Stimulated activated CD4-positive, alpha-beta T cell treated with anti-CD3 and anti-CD28 coated beads, TNF-alpha, amount 100 ng/mL, for 1 hour (primary cell): Measurements from ENCODE around the gene RNF223.
"Not testable (repeated sequence)": the region's sequence is repeated elsewhere in the genome, so short reads cannot be mapped to it uniquely, and the experiment has no call there.

Source experiments
- DNase-seq, 3 donors: peaks; one replicate each; pipeline ENCODE4 v3.0.0-alpha.2; 2020; ENCODE audit warnings: low read depth in 3 of 3, low spot score in 1 of 3

The RNF223 gene

GRCh38 chr1:1088029-1088800, 14.1 kb upstream of the RNF223 start:
- no peak for DNase-seq

GRCh38 chr1:1087351-1088028, 13.4 kb upstream of the RNF223 start:
- no peak for DNase-seq

- no peak for DNase-seq
These were observed 12.8 kb upstream of the RNF223 start for GRCh38 chr1:1086911-1087341.

GRCh38 chr1:1085911-1086841, 12.1 kb upstream of the RNF223 start:
- no peak for DNase-seq

- DNase-seq = no peak
These were observed 11.2 kb upstream of the RNF223 start for GRCh38 chr1:1085171-1085841.

- no peak for DNase-seq
These were observed 10.5 kb upstream of the RNF223 start for GRCh38 chr1:1084372-1085170.

GRCh38 chr1:1083416-1084371, 9.6 kb upstream of the RNF223 start:
- no peak for DNase-seq

GRCh38 chr1:1082776-1083415, 8.8 kb upstream of the RNF223 start:
- DNase-seq = no peak

- no peak for DNase-seq
These were observed 8.2 kb upstream of the RNF223 start for GRCh38 chr1:1082239-1082775.

- DNase-seq = no peak
These were observed 7.5 kb upstream of the RNF223 start for GRCh38 chr1:1081311-1082238.

- DNase-seq = no peak
These were observed 6.8 kb upstream of the RNF223 start for GRCh38 chr1:1080951-1081310.

- DNase-seq = no peak
These were observed 6.1 kb upstream of the RNF223 start for GRCh38 chr1:1080122-1080757.

GRCh38 chr1:1079408-1080121, 5.5 kb upstream of the RNF223 start:
- no peak for DNase-seq

- DNase-seq = not testable (repeated sequence)
These were observed 3.3 kb upstream of the RNF223 start for GRCh38 chr1:1077396-1077795.

- no peak for DNase-seq
These were observed 1.2 kb upstream of the RNF223 start for GRCh38 chr1:1075148-1075935.
